T47D (cell line): ENCODE measurements around the gene MROH2B.
A peak's percentile ranks its signal among the peaks of the same experiment; 100 is the strongest.

Source experiments
- DNase-seq, 2 experiments: peaks; one replicate each; pipeline versions ENCODE4 v3.0.0 to v3.0.0-alpha.2; 2011 to 2012; ENCODE audit warnings: low read depth in 1 of 2, low spot score in 1 of 2
- JUND ChIP-seq: IDR thresholded peaks from 2 replicates; pipeline ENCODE4 v1.6.1; 2012; ENCODE audit warnings: low read depth
- in situ Hi-C: cut with HindIII; loops from 2 replicates; pipeline ENCODE4 v1.10.0; 2016; ENCODE audit warnings: low sequenced_read_pairs, low pct_unique_long_range_greater_than_20kb

Gene MROH2B

GRCh38 chr5:41071242-41071641, at the start of gene MROH2B:
TSS of gene MROH2B (minus strand) at chr5:41071342. CDS start at chr5:41070852, 490 bp downstream.
- no peak for DNase-seq
- in situ Hi-C loops, result no loop called here
- TF ChIP-seq JUND, result no peak

- no peak for TF ChIP-seq JUND
- DNase-seq, result no peak
- in situ Hi-C loops, result no loop called here
Measured at GRCh38 chr5:41120600-41120999, 49.5 kb upstream of the MROH2B start.

GRCh38 chr5:41118177-41118576, 47.0 kb upstream of the MROH2B start:
- DNase-seq, result no peak
- TF ChIP-seq JUND, result no peak
- in situ Hi-C loops, result no loop called here

GRCh38 chr5:41115281-41115680, 44.1 kb upstream of the MROH2B start:
- DNase-seq, result no peak
- in situ Hi-C loops, result no loop called here
- TF ChIP-seq JUND, result no peak

- DNase-seq, result no peak
- no peak for TF ChIP-seq JUND
- in situ Hi-C loops, result no loop called here
Measured at GRCh38 chr5:41112486-41113455, 41.6 kb upstream of the MROH2B start.

GRCh38 chr5:41109186-41109585, 38.0 kb upstream of the MROH2B start:
- no peak for TF ChIP-seq JUND
- DNase-seq, result no peak
- in situ Hi-C loops, result no loop called here

GRCh38 chr5:41102341-41102740, 31.2 kb upstream of the MROH2B start:
- in situ Hi-C loops, result no loop called here
- no peak for TF ChIP-seq JUND
- no peak for DNase-seq

GRCh38 chr5:41097642-41098041, 26.5 kb upstream of the MROH2B start:
- TF ChIP-seq JUND, result no peak
- in situ Hi-C loops, result no loop called here
- DNase-seq, result no peak

- DNase-seq, result no peak
- no peak for TF ChIP-seq JUND
- in situ Hi-C loops, result no loop called here
Measured at GRCh38 chr5:41095324-41096101, 24.4 kb upstream of the MROH2B start.

- no peak for TF ChIP-seq JUND
- DNase-seq, result peak in 1 of 2 experiments; percentile 9
- in situ Hi-C loops, result no loop called here
Measured at GRCh38 chr5:41094871-41095270, 23.7 kb upstream of the MROH2B start.

GRCh38 chr5:41093803-41094202, 22.7 kb upstream of the MROH2B start:
- in situ Hi-C loops, result no loop called here
- TF ChIP-seq JUND, result no peak
- no peak for DNase-seq

GRCh38 chr5:41087461-41087860, 16.3 kb upstream of the MROH2B start:
- DNase-seq, result no peak

GRCh38 chr5:41083306-41083705, 12.2 kb upstream of the MROH2B start:
- no peak for DNase-seq
- no peak for TF ChIP-seq JUND
- in situ Hi-C loops, result no loop called here

More at GRCh38 chr5:41087461-41087860, 16.3 kb upstream of the MROH2B start:
- in situ Hi-C loops, result no loop called here
- no peak for TF ChIP-seq JUND
